ENCODE data around the gene MAP2K6.

DNA sequence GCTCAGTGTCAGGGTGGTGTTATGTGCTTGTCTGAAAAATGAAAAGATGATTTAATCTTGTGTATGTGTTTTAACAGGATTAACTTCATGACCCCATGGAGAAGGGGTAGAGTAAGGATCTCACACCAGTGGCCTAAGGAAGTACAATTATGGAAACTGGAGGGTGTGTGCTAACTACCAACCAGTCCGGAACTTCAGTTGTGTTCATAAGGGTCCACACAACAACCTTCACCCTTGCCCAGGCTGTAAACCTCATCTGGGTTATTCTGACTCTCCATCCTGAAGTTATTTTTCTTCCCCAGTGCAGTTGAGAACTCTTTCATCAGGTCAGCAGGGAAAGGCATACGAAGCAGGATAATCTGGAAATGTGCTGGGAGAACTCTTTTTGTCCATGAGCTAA lies 158.9 kb downstream of the MAP2K6 start:
- TF ChIP-seq, protein P1, sequence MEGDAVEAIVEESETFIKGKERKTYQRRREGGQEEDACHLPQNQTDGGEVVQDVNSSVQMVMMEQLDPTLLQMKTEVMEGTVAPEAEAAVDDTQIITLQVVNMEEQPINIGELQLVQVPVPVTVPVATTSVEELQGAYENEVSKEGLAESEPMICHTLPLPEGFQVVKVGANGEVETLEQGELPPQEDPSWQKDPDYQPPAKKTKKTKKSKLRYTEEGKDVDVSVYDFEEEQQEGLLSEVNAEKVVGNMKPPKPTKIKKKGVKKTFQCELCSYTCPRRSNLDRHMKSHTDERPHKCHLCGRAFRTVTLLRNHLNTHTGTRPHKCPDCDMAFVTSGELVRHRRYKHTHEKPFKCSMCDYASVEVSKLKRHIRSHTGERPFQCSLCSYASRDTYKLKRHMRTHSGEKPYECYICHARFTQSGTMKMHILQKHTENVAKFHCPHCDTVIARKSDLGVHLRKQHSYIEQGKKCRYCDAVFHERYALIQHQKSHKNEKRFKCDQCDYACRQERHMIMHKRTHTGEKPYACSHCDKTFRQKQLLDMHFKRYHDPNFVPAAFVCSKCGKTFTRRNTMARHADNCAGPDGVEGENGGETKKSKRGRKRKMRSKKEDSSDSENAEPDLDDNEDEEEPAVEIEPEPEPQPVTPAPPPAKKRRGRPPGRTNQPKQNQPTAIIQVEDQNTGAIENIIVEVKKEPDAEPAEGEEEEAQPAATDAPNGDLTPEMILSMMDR (conservative IDR thresholded peaks at IDR 0.05; ENCODE audit: low read length), result no peak
- TF ChIP-seq EZH2phosphoT487 (IDR thresholded peaks at IDR 0.05; ENCODE audit: borderline replicate concordance, low read depth, low read length), result no peak

All from OCI-LY7 (cell line).